ENCODE measurements around the gene RPAP3.
A peak's percentile ranks its signal among the peaks of the same experiment; 100 is the strongest.
"Not testable (repeated sequence)": the region's sequence is repeated elsewhere in the genome, so short reads cannot be mapped to it uniquely, and the experiment has no call there.

The RPAP3 gene

DNA sequence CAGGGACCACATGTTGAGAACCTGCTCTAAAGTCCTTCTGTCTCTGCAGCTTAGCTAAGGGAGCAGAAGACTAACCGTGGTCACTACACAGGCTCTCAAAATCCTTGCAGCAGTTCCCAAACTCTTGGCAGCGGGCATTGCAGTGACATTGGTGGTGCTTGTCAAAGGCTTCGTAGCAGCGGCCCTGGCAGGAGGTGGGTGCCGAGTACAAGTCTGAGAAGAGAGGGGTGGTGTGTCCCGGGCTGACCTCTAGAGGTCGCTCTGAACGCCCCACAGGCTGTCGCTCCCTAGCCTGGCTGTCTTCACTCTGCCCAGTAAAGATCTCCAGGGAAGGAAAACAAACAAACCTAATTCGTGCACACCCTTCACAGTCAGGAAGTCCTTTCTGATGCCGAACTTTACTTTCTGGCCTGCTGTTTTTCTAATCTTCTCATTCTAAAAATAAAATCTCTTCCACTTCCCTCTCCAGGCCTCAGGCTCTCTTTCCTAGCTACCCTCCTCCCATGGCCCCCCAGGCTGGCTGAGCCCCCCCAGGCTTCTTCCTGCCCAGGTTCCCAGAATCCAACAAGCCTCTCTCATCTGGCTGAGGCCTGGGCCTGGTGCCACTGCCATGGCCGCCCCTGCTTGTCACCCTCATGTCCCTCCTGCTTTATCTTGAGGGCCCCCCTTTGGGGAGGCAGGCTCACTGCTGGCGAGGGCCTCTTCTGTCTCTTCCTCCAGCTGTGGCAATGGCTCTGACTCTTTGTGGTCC, 11.8 kb upstream of the RPAP3 start:
- DNase-seq: peak; percentile 49

DNA sequence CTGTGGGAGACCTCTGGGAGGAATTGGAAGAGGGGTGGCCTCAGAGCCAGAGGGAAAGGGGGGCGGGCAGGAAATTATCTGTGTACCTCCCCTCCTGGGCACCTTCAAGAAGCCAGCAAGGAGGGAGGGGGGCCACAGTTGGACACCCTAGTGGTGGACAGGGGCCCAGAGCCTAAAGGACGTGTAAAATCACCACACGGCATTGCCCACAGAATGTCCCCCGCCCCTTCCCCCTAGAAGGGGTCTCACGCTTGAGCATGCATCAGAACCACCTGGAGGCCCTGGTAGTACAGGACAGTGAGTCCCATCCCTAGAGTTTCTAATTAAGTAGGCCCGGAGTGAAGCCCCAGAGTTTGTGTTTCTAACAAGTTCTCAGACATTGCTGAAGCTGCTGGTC, 11.2 kb upstream of the RPAP3 start:
- no peak for DNase-seq

DNA sequence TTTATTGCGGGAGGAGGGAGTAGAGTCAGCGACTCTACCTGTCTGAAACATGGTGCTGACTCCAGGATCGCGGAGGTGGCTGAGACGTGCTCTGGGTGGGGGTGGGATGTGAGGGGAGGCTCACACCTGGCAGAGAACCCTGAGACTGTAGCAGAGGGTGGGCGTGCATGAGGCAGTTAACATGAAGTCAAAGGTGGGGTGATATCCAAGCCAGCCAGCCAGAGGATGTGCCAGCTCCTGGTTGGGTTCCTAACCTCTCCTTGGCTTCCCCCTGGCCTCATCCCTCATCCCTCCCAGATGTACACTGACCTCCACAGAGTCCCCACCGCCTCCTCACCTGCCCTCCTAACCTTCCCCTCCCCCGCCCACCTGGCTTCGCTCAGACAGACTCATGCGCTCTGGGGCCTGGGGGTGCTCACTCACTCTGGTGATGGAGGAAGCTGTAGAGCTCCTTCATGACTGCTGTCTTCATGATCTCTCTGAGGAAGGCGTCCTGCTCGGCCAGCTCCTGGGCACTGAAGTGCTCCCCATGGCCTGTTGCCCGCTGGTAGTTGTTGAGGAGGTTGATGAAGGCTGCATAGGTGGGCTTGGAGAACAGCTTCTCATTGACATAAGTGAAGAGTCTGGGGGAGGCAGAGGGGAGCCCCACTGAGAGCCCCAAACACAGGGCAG, 10.2 kb upstream of the RPAP3 start:
- no peak for DNase-seq

DNA sequence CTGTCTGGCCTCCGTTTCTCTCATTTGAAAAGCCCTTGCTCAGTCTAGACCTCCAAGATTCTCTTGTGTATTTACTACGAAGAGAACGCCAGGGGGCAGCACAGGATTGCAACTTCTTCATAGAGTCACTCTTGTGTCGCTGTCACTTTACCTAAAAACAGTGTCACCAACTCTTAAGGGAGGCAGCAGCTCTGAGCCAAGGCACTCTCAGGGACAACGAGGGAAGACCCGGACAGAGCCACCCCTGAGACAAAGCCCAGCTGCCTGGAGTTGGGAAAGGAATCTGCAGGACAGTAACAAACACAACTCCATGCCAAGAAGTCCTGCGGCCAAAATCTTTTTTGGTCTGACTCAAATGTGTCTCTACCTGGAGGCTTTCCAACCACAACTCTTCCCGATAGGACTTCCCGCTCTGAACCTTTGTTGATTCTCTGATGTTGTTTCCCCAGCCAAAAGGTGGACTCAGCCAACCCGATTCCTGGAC, 9.6 kb upstream of the RPAP3 start:
- peak; percentile 43 for DNase-seq

DNA sequence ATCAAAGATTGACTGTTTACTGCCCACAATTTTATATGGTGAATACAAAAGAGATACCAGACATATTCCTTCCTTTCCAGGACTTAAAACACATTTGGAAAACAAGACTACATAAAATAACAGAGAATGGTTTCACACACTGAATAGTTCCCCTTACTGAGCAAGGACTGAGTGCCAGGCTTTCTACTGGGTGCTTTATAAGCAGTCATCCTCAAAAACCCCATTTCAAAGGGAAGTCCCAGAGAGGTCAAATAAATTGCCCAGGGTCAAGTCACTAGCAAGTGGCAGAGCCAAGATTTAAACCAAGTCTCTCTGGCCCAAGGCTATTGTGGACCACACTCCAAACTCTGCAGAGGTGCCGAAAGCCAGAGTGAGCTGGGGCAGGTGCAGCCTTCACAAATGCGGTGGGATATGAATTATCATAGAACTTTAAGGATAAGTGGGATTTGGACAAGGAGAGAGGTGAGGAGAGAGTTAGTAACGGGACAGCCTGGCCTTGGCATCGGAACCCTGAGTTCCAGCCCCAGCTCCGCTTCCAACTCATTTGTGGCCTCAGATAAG, 9.1 kb upstream of the RPAP3 start:
- DNase-seq: no peak

DNA sequence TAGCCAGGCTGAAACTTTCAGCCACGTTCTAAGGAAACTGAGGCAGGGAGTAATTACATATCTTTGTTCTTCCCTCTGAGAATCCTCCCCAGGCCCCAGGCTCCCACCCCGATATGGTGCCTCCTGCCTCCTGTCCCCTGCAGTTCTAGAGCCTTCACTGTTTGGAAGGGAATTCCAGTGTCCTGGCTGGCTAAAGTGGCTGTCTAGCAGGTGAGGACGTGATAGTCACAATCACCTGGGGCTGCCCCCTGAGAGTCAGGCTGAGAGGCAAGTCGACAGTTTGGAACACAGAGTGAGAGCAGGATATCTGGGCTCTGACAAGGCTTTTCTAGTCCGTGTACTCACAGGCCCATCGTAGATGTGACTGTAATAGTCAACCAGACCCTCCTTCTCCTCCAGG, 6.3 kb upstream of the RPAP3 start:
- no peak for DNase-seq

DNA sequence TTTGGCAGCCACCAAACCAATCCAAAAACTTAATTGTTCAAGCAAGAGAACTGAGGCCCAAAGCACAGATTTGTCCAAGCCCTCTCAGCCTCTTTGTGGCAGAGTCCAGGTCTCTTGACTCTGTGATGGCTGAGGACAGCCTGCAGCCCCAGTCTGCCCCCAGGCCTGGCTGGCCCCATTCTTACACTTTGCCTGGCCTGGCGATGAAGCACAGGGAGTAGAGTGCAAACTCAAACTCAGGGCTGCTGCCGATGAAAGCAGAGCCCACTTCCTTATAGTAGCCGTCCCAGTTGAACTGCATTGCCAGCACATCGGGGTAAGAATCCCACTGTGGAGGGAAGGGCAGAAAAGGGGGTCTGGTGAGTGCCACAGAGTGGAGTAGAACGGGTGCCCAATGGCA, 5.6 kb upstream of the RPAP3 start:
- no peak for DNase-seq

DNA sequence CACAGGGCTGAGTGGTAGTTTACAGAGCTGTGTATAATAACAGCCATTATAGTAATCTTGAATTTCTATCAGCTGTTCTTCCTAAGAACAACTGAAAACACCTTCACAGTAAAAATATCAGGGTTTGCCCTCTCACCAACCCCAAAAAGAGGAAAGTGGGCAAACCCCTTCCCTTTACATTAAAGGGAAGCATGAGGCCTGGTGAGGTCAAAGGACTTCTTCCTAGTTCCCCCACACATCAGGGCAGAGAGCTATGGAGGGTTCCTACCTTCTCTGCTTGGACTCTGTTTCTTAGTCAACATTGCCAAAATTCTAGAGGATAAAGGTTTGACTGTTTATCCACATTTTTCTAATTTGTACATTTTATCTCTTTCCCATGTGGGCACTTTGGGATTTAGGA, 4.4 kb upstream of the RPAP3 start:
- no peak for DNase-seq

DNA sequence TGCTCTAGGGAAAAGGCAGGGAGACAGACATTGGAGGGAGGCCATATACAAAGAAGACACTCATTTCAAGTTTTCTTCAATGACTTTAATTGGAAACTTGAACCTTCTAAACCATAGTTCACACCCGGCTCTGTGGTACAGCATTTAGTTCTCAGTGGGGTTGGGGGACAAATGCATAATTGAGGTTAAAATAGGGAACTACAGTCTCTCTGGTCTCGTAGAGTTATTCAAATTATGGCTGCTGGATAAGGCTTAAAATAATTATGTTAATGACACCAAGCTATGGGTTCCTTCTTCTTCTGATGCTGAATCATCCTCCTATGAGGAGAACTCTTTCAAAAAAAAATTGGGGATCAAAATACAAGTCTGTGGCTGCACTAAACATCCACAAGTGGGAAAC, 3.8 kb upstream of the RPAP3 start:
- DNase-seq: no peak

DNA sequence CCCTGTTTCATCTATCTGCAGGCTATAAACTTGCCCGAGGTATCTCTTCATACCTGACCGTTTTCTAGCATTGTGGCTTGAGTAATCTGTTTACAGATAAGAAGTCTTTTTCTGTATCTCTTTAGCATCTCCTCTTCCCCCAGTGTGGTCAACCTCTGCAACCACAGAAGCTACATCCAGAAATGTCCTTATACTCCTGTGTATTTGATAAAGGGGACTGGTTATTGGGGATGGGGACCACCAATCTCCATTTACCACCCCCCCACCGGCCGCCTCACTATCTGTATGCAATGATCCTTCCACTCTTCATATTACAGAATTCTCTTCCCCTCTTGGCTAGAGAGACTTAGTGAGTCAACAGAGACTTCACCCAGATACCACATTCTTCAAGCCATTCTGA, 3.4 kb upstream of the RPAP3 start:
- no peak for DNase-seq

DNA sequence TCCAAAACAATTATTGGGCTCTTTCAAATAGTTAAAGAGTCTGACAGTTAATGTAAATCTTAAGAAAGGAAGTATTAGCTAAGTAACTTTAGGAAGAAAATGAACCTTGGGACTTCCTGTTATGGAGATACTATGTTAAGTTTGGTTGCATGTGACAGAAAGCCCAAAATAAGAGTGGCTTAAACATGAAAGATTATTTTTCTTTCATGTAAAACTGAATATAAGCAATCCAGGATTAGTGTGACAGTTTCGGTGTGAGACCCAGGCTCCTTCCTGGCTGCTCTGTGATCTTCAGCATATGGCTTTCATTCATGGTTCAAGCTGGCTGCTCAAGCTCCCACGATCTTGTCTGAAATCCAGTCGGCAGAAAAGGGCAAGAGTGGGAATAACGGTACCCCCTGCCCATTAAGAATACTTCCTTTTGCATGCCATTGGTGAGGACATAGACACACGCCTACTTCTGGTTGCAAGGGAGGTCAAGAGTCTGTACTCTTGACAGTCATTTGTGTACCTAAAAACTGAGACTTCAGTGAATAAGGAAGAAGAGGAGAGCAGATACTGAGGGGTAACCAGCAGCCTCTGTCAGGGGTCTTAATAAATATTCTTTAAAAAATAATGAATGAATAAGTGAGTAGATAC, 2.2 kb upstream of the RPAP3 start:
- DNase-seq: no peak

DNA sequence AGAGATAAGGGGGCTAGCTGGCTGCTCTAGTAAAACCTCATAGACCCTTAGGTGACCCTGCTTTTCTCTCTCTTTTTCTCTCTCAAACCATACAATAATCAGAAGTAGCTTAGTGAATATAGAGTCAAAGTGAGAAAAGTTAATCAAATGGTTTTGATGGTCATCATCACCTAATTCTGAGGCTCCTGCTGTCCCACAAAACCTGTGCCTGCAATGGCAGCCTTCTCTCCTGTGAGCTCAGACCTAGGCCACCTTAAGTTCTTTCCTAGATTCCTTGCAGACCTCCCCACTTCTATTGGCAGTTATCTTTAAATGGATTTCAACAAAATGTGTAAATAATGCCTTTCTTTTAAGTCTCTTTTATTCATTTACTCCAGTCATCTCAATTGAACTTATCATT, 1.5 kb upstream of the RPAP3 start:
- no peak for DNase-seq

DNA sequence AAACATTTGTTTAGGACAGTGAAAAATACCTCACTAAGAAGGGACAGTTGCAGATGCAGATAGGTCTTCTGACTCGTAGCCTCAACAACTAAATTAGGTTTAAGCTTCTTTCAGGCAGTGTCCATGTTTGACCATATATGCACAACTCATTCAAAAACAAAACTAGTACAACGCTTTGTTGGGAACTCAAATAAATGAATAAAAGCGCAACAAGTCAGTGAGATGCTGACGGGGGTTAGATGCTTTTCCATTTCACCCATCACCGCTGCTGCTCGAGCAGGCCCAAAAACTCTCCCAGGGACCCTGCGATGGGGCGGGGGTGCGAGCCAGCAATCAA, 633 bp downstream of the RPAP3 start:
- no peak for DNase-seq

DNA sequence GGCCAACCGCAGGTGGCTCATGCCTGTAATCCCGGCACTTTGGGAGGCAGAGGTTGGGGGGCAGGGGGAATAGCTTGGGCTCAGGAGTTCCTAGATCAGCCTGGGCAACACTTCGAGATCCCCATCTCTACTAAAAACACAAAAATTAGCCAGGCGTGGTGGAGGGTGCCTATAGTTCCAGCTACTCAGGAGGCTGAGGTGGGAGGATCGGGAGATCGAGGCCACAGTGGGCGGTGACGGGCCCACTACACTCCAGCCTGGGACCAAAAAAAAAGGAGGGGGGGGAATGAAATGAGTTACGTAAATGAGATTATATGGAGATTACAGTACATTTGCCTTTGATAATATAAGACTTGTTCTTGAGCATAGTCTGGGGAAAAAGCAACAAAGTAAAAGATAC, 1.1 kb downstream of the RPAP3 start:
- no peak for DNase-seq

DNA sequence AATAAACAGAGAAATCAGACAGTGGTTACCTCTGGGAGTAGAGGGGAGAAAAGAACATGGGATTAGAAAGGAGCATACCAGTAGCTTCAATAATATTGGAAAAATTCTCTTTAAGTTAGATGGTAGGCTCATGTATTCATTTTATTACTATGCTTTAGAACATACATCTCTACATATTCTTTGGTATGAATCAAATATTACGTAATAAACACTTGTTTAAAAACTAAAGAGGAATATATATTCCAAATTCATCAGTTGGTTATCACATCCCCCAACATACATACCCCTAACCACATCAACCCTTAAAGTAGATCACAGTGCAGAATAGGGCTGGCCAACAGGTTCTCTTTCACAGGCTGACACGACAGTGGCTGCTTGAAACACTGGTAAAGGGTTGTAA, 5.6 kb downstream of the RPAP3 start:
- DNase-seq: no peak

DNA sequence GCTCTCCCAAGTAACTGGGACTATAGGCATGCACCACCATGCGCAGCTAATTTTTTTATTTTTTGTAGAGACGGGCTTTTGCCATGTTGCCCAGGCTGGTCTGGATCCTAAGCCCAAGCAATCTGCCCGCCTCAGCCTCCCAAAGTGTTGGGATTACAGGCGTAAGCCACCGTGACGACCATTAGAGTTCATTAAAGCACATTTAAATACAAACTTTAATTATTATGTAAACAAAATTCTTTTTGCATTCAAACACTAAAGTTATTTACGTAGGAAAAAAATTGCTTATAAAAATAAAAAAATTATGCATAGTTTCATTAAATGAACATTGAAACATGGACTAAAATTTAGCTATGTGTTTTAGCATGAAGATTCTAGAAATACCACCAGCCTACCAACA, 7.2 kb downstream of the RPAP3 start:
- no peak for DNase-seq

DNA sequence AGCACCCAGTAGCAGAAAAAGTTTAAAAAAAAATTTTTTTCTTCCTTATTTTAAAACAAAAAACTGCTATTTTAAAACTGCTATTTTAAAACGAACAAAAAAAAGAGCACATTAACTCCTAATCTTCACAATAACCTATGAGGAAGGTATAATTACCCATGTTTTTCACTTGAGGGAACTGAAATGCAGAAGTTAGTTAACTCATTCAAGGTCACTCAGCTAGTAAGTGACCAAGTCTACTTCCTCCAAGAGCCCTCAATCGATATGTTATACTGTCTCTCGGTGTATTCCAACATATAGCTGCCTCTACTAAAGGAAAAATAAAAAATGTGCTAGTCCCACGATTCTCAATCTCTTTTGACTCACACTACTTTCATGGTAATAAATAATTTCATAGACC, 7.8 kb downstream of the RPAP3 start:
- DNase-seq: no peak

DNA sequence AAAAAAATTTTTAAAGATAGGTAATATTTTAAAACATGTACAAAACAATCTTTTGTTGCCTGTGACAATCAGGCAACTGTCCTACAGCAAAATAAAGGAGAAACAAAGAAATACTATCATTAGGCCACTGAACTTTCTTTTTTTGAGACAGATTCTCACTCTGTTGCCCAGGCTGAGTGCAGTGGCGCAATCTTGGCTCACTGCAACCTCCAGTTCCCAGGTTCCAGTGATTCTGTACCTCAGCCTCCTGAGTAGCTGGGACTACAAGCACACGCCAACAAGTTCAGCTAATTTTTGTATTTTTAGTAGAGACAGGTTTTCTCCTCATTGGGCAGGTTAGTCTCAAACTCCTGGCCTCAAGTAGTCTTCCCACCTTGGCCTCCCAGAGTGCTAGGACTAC, 16.6 kb downstream of the RPAP3 start:
- no peak for DNase-seq

DNA sequence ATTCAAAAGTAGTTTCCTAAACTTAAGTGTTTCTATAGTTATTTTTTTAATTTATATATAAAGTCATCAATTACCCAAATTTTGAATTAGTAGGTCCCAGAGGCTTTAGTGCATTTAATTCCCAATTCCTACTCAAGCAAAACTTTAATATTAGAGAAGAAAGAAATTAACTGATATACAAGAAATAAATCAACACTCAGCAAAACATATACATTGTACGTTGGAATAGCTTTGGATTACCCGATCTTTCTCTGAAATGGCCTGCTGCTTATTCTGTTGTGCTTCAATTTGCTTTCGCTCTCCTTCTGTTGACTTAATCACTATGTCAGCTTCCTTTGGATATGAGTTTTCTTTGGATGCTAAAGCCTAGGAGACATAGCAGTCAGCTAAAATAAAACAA, 18.2 kb downstream of the RPAP3 start:
- DNase-seq: no peak

DNA sequence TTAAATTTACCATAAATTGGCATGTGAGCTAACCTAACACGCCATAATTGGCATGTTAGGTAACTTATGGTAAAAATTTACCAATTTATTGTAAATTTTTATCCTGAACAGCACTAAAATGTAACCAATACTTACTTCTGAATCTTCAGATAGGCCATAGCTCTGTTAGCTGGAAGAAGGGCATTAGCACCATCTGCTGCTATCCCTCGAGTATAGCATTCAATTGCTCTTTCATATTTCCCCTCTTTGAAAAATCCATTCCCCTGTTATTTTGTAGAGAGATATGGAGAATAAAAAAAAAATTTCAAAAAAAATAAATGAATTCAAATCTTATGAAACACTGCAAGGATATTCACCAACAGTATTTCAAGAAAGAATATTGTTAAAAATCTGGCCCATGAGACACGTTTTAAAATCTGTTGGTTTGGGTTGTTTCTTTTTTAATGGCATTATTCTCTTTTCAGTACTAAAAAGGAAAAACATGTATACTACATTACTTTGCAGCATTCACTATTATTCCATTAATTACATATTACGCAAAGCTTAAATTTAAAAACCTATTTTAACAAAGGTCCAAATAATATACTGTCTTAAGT, 19.1 kb downstream of the RPAP3 start:
- no peak for DNase-seq

DNA sequence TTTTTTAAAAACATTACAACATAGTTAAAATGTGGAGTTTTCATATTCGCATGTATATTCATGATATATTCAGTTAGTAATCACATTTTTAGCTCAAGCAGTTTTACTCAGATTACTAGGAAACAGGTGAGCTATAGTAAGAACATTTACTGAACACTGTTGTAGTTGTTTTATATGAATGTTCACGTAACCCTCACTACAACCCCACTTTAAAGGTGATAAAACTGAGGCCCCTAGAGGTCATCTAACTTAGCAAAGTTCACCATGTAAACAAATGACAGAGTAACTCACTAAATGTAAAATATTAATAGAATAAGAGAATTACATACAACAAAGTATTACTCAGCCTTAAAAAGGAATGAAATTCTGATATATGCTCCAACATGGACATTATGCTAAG, 26.0 kb downstream of the RPAP3 start:
- DNase-seq: no peak

DNA sequence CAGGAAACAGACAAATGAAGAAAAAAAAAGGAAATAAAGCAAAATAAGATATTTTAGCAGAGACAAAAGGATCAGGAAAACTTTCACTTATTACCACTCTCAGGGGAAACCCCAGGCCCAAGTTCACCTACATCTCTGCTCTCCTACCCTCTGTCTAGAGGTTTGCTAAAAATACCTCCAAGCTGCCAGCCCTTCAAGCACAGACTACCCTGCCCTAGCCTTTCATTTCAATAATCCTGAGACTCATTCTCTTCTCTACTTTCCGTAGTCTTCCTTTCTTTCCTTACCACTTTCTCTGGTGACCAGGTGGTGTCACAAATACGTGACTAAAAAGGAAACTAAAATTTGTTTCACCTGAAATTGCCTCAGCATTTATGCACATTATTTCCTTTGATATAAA, 33.8 kb downstream of the RPAP3 start:
- DNase-seq: no peak

DNA sequence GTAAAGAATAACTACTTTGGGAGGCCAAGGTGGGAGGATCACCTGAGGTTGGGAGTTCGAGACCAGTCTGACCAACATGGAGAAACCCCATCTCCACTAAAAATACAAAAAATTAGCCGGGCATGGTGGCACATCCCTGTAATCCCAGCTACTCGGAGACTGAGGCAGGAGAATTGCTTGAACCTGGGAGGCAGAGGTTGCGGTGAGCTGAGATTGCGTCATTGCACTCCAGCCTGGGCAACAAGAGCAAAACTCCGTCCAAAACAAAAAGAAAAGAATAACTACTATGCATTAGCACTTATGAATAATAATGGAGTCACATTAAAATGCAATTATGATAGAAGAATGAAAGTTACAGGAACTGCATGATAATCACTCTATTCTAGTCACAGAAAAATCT, 37.9 kb downstream of the RPAP3 start:
- DNase-seq: not testable (repeated sequence)
